SK-N-MC (cell line): ENCODE results near the gene MXD4.
"Not testable (repeated sequence)": the region's sequence is repeated elsewhere in the genome, so short reads cannot be mapped to it uniquely, and the experiment has no call there.

Experiments
- DNase-seq: peaks from one replicate; pipeline ENCODE4 v3.0.0-alpha.2; 2011; ENCODE audit warnings: low read depth, low spot score
- H3K27ac ChIP-seq: fragments of 200-600 bp; sonication (generic); 2 replicates; pipeline ENCODE4 v1.5.1; 2016; ENCODE audit warnings: mixed run types
- H3K36me3 ChIP-seq: fragments of 200-600 bp; sonication (generic); 2 replicates; pipeline ENCODE4 v1.6.1; 2017; ENCODE audit warnings: antibody characterized with exemption, low read length, mixed read lengths; ENCODE audit not compliant: insufficient read depth
- H3K4me3 ChIP-seq: fragments of 200-600 bp; sonication (generic); 2 replicates; pipeline ENCODE4 v1.5.1; 2016
- H3K9ac ChIP-seq: fragments of 200-600 bp; sonication (generic); 2 replicates; pipeline ENCODE4 v1.8.0; 2017; ENCODE audit warnings: mixed run types, mixed read lengths; ENCODE audit not compliant: insufficient read length
- H3K9me3 ChIP-seq: fragments of 200-600 bp; sonication (generic); 2 replicates; pipeline ENCODE4 v1.6.1; 2017; ENCODE audit warnings: low read depth, mild to moderate bottlenecking, antibody characterized with exemption, low read length, moderate library complexity, mixed read lengths
- EZH2 ChIP-seq: fragments of 200-600 bp; sonication (generic); IDR thresholded peaks from one replicate; pipeline ENCODE4 v1.6.1; 2017; ENCODE audit warnings: antibody characterized with exemption
- FOXP2 ChIP-seq: optimal IDR thresholded peaks from 2 replicates; pipeline ENCODE3; 2011; ENCODE audit warnings: mild to moderate bottlenecking, moderate library complexity; ENCODE audit not compliant: insufficient read depth; ENCODE audit errors: extremely low read length, control extremely low read depth
- POLR2AphosphoS5 ChIP-seq: IDR thresholded peaks from 2 replicates; pipeline ENCODE4 v1.6.1; 2012; ENCODE audit warnings: mild to moderate bottlenecking, low read depth, low read length, borderline replicate concordance

The MXD4 gene

GRCh38 chr4:2277956-2278355 lies 16.0 kb upstream of the MXD4 start:
- TF ChIP-seq FOXP2 (no peak), POLR2AphosphoS5 (no peak), EZH2 (no peak)
- Histone ChIP-seq H3K9me3 (no peaks in the 10 kb centered on the region), H3K36me3 (no peaks in the 10 kb centered on the region), H3K27ac (no peak overlapping the region), H3K4me3 (no peak overlapping the region), H3K9ac (no peak overlapping the region)
- DNase-seq = no peak

- Histone ChIP-seq H3K27ac (no peak overlapping the region), H3K9me3 (no peaks in the 10 kb centered on the region), H3K9ac (no peak overlapping the region), H3K36me3 (no peaks in the 10 kb centered on the region), H3K4me3 (no peak overlapping the region)
- no peak for TF ChIP-seq EZH2
- no peak for TF ChIP-seq FOXP2
- TF ChIP-seq POLR2AphosphoS5 = no peak
- DNase-seq = no peak
Measured at GRCh38 chr4:2276581-2277325, 14.8 kb upstream of the MXD4 start.

DNA sequence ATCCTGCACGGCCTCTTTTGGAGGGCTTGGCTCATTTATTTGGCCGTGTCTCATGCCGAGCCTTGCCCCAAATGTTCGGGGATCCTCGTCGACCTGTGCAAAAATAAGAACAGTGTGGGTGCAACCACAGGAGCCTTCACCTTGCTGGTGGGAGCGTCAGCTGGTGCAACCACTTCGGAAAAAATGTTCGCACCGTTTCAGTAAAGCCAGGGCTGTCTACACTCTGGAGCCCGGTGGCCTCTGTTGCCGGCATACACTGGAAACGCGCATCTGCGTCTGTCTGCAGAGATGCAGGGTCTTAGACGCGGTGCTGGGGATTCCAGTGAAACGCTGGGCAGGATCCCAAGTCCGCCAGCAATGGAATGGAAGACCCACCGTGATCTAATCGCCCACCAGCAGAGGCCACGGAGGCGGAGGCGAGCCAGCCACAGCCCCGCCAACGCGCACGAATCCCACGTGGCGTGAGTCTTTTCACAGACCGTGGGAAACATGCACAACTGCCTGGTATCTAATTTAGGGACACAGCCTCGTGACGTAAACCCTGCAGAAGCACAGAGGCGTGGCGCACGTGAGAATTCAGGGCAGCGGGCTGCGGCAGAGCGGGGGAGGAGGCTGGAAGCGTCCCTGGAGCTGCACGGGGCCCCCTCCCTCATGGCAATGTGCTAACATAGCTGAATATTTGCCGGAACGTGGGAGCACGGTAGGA lies 13.8 kb upstream of the MXD4 start:
- TF ChIP-seq POLR2AphosphoS5 (no peak), FOXP2 (no peak), EZH2 (no peak)
- H3K27ac ChIP-seq = no peak overlapping the region
- no peaks in the 10 kb centered on the region for H3K36me3 ChIP-seq
- no peaks in the 10 kb centered on the region for H3K9me3 ChIP-seq
- no peak for DNase-seq
- H3K4me3 ChIP-seq = no peak overlapping the region
- no peak overlapping the region for H3K9ac ChIP-seq

GRCh38 chr4:2275044-2275397 lies 13.1 kb upstream of the MXD4 start:
- not testable (repeated sequence) for H3K36me3 ChIP-seq, H3K9me3 ChIP-seq, H3K9ac ChIP-seq, H3K4me3 ChIP-seq, H3K27ac ChIP-seq, DNase-seq

DNA sequence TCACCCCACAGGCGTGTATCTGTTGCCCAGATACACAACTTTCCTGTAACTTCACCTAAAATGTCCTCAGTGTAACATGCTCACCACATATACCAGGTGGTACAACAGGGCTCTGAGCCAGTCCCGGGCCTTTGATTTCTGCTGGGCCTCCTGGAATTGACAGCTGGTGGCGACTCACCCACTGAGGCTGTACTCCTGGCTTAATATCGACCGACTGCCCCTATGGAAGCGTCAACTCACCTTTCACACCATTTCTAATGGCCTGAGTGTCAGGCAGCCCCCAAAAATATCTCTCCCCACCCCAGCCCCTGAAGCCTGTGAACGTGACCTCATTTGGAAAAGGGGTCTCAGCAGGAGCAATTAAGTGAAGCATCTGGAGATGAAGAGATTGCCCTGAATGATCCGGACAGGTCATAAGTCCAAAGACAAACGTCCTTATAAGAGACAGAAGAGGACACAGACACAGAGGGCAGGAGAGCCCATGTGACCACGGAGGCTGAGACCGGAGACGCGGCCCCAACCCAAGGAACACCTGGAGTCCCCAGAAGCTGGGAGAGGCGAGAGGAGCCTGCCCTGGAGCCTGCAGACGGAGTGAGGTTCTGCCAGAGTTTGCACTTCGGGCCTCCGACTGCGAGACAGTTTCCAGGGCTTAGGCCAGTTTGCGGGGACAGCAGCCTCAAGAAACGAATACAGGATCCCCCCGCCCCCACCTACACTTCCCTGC lies 12.6 kb upstream of the MXD4 start:
- Histone ChIP-seq H3K4me3 (no peak overlapping the region), H3K36me3 (no peaks in the 10 kb centered on the region), H3K27ac (no peak overlapping the region), H3K9me3 (no peaks in the 10 kb centered on the region), H3K9ac (no peak overlapping the region)
- DNase-seq = no peak
- TF ChIP-seq EZH2 (no peak), FOXP2 (no peak)

GRCh38 chr4:2273657-2274319 lies 11.9 kb upstream of the MXD4 start:
- DNase-seq = no peak
- H3K9ac ChIP-seq = no peak overlapping the region
- H3K36me3 ChIP-seq = no peaks in the 10 kb centered on the region
- H3K9me3 ChIP-seq = no peaks in the 10 kb centered on the region
- H3K27ac ChIP-seq = no peak overlapping the region
- TF ChIP-seq EZH2 = no peak
- no peak for TF ChIP-seq POLR2AphosphoS5
- no peak for TF ChIP-seq FOXP2
- no peak overlapping the region for H3K4me3 ChIP-seq

- no peak overlapping the region for H3K9ac ChIP-seq
Measured at GRCh38 chr4:2273221-2273620, 11.3 kb upstream of the MXD4 start.

GRCh38 chr4:2272828-2273120 lies 10.9 kb upstream of the MXD4 start:
- DNase-seq = no peak
- H3K36me3 ChIP-seq = no peaks in the 10 kb centered on the region
- no peak for TF ChIP-seq POLR2AphosphoS5
- H3K9ac ChIP-seq = no peak overlapping the region
- H3K4me3 ChIP-seq = no peak overlapping the region
- H3K9me3 ChIP-seq = no peaks in the 10 kb centered on the region
- no peak overlapping the region for H3K27ac ChIP-seq

More at GRCh38 chr4:2273221-2273620, 11.3 kb upstream of the MXD4 start:
- no peak for DNase-seq
- TF ChIP-seq EZH2 = no peak
- no peak for TF ChIP-seq FOXP2
- no peak for TF ChIP-seq POLR2AphosphoS5
- Histone ChIP-seq H3K36me3 (no peaks in the 10 kb centered on the region), H3K9me3 (no peaks in the 10 kb centered on the region), H3K27ac (no peak overlapping the region), H3K4me3 (no peak overlapping the region)
